HL-60/S4 treated with retinoic acid at 250 ng/mL for 4 days and 3 days (cell line): ENCODE data around the gene PLEKHG2.
"Not testable (repeated sequence)": the region's sequence is repeated elsewhere in the genome, so short reads cannot be mapped to it uniquely, and the experiment has no call there.

Experiments used
- in situ Hi-C: fragments of 300-500 bp; cut with MboI; formaldehyde crosslinking; loops from 2 replicates; pipeline ENCODE4 v1.7.0; 2022; ENCODE audit warnings: low sequenced_read_pairs

PLEKHG2 gene

GRCh38 chr19:39435499-39436349, 23.3 kb downstream of the PLEKHG2 start, which contains the start of gene RPS16:
TSS of gene RPS16 (minus strand) at chr19:39435949. CDS start at chr19:39435895, 54 bp downstream.
- in situ Hi-C loops: no loop called here

DNA sequence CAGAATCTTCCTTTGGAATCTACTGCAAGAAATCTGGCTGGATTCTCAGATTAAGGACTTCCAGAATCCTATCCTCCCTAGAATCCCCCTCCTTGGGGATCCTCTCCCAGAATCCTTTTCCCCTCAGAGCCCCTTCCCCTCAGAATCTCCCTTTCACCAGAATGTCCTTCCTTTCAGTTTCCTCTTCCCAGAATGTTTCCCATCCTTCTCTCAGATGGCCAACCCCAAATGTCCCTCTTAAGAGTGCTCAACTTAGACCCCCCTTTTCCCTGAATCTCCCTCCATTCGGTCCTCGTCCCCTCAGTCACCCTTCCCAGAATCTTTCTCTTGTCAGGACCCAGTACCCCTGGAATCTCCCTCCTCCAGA, 23.9 kb downstream of the PLEKHG2 start:
- in situ Hi-C loops: no loop called here

DNA sequence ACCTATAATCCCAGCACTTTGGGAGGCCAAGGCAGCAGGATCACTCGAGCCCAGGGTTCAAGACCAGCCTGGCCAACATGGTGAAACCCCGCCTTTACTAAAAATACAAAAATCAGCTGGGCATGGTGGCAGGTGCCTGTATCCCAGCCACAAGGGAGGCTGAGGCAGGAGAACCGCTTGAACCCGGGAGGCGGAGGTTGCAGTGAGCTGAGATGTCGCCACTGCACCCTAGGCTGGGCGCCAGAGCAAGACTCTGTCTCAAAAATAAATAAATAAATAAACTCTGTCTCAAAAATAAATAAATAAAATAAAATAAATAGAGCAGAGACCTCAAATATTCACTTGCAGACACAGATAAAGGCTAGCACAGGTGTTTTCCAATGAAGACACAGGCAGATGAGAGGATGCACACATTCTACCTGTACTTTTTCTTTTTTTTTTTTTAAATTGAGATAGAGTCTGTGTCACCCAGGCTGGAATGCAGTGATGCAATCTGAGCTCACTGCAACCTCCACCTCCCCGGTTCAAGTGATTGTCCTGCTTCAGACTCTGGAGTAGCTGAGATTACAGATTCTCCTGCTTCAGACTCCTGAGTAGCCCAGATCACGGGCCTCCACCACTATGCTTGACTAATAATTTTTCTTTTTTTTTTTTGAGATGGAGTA, 25.9 kb downstream of the PLEKHG2 start:
- in situ Hi-C loops: no loop called here

- in situ Hi-C loops: no loop called here
Measured at GRCh38 chr19:39444598-39445195, 32.2 kb downstream of the PLEKHG2 start.

DNA sequence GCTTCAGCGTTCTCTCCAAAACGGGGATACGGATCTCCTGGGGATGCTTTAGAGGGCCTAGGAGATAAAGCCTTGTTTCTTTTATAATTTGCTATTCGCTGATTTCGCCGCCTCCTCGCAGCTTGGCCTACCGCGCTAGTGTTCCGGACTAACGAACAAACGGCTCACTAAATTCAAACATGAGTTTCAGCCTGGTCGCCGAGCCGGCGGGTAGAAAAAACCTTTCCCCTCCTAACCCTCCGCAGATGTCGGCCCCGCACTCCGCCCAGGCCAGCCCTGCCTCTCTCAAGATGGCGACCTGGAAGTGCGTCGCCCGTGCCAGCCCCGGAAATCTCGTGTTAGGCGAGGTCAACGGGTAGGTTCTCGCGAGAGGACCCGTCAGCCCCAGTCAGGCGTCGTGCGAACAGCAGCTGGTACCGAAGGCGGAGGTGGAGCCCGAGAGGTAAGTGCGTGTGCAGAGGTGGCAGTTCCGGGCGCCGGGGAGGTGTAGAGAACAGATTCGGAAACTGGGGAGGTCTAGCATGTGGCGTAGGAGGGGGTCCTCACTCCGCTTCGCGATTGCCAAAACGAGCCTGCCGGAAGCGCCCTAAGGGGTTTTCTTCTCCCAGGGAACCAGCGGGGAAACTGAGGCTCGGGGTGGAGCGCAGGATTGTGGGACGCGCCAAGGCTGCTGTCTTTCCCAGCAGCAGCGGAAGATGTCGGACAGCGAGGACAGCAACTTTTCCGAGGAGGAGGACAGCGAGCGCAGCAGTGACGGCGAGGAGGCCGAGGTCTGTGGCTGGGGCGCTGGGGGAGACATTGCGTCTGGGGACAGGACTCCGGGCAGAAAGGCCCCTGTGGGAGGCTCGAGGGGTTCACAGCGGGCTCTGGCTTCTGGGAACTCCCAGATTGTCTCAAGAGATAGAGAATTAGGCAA, 33.0 kb downstream of the PLEKHG2 start, which contains the start of gene SUPT5H:
SUPT5H (plus strand) TSS at position 387 of the 916 bp plus-strand sequence; CDS start at position 696, 309 bp downstream.
- in situ Hi-C loops: no loop called here

GRCh38 chr19:39446365-39447084, 34.1 kb downstream of the PLEKHG2 start:
- in situ Hi-C loops: no loop called here

- in situ Hi-C loops: no loop called here
Measured at GRCh38 chr19:39448271-39448670, 35.8 kb downstream of the PLEKHG2 start.

- in situ Hi-C loops: no loop called here
Measured at GRCh38 chr19:39449116-39449797, 36.8 kb downstream of the PLEKHG2 start.

GRCh38 chr19:39451257-39451656, 38.8 kb downstream of the PLEKHG2 start:
- in situ Hi-C loops: not testable (repeated sequence)

- in situ Hi-C loops: no loop called here
Measured at GRCh38 chr19:39463403-39463802, 50.9 kb downstream of the PLEKHG2 start.

DNA sequence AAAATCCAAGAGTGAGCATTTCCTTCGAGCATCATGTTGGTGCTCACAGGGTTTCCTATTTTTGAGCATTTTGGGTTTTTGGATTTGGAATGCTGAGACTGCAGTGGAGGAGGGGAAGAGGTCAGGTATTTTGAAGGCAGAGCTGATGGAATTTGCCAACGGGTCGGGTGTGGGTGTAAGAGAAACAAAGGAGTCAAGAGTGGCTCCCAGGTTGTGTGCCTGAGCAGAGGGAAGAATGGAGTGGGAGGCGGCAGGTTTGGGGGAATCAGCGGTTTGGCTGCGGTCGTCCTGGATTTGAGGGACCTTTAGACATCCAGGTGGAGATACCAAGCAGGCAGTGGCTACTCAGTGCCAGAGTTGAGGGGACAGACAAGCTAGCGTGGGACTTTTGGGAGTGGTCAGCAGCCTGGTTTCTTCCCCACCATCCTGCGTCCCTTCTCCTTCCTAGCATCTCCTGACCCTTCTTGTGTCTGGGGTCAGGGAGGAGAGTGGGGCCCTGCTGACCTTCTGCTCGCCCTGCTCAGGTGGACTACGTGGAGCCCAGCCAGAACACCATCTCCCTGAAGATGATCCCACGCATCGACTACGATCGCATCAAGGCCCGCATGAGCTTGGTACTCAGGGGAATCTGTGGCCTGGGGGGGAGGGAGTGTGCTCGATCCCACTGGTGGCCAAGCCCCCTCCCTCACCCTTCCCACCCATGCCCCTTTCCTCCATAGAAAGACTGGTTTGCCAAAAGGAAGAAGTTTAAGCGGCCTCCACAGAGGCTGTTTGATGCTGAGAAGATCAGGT, 53.7 kb downstream of the PLEKHG2 start:
- in situ Hi-C loops: no loop called here

DNA sequence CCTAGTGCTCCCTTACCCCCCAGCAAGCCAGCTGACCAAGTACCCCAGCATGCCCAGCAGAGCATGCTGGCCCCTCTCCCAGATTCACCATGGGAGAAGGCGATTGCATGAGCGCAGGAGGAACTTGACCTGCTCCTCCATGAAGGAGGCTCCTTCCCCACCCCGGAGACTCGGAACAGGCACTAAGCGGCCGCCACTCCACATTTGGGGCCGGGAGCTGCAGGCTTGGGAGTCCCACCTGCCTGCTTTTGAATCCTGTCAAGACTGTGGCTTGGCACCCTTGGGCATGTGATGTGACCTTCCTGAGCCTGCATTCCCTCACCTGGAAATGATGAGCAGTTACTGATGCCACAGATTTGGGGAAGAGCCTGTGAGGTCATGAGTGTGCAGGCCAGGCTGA, 55.5 kb downstream of the PLEKHG2 start:
- in situ Hi-C loops: no loop called here

- in situ Hi-C loops: no loop called here
Measured at GRCh38 chr19:39469036-39469435, 56.6 kb downstream of the PLEKHG2 start.

- in situ Hi-C loops: no loop called here
Measured at GRCh38 chr19:39469567-39469966, 57.1 kb downstream of the PLEKHG2 start.

GRCh38 chr19:39470724-39471339, 58.4 kb downstream of the PLEKHG2 start:
- in situ Hi-C loops: no loop called here

DNA sequence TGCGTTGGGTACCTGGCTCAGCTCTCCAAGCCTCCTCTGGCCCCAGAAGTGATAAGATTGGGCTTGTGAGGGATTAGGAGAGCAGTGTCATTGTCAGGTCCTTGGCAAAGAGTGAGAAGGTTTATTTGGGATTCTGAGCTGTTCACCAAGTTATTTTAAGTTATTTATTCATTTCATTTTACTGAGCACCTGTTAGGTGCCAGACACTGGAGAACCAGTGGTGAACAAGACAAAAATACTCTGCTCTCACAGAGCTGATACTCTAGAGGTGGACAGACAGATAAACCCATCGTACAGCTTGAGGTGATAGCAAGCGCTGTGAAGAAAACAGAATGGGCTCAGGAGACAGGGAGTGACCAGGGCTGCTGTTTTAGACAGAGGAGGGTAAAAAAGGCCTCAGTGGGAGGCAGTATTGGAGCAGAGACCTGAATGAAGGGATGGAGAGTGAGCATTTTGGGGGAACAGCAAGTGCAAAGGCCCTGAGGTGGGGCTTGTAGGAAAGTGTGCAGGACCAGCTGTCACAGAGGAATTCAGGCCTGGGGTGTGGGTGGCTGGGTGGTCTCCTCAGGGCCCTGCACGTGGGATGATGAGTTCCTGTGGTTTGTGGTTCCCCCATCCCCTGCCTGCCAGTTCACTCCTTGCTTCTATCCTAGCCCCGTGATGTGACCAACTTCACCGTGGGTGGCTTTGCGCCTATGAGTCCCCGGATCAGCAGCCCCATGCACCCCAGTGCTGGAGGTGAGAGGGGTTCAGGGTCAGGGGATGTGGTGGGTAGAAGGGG, 59.5 kb downstream of the PLEKHG2 start:
- in situ Hi-C loops: no loop called here

DNA sequence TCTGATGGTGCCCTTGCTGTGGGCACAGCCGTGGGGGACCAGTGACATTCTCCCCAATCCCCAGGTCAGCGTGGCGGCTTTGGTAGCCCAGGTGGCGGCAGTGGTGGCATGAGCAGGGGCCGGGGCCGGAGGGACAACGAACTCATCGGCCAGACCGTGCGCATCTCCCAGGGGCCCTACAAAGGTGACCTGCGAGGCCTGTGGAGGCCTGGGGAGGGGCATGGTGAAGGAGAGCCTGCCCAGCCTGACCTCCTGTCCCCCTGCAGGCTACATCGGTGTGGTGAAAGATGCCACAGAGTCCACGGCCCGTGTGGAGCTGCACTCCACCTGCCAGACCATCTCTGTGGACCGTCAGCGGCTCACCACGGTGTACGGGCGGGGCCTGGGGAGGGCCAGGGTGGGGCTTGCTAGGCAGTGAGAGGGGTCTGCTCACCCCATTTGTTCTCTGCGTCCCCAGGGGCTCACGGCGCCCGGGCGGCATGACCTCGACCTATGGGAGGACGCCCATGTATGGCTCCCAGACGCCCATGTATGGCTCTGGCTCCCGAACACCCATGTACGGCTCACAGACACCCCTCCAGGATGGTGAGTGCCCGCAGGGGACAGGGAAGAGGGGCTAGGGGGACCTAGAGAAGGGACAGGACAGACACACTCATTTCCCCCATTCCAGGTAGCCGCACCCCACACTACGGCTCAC, 60.4 kb downstream of the PLEKHG2 start:
- in situ Hi-C loops: no loop called here
